AG09319 (cell line): Measurements from ENCODE around the gene SBF2.

Source experiments
- DNase-seq: peaks from one replicate; pipeline ENCODE4 v3.0.0-alpha.2; 2010; ENCODE audit warnings: low read depth; ENCODE audit errors: extremely low read depth
- CTCF ChIP-seq: IDR thresholded peaks from 2 replicates; pipeline ENCODE4 v1.5.1; 2011; ENCODE audit warnings: low read depth, mild to moderate bottlenecking, inconsistent platforms, low read length, moderate library complexity

Gene SBF2

GRCh38 chr11:10322830-10323792, 29.1 kb upstream of the SBF2 start:
- peak; percentile 81 for DNase-seq
- TF ChIP-seq CTCF = peak; percentile 37

- DNase-seq = no peak
- no peak for TF ChIP-seq CTCF
These were observed 28.4 kb upstream of the SBF2 start for GRCh38 chr11:10322401-10322800.

GRCh38 chr11:10320736-10321465, 26.9 kb upstream of the SBF2 start:
- no peak for TF ChIP-seq CTCF
- no peak for DNase-seq

GRCh38 chr11:10319702-10320558, 25.9 kb upstream of the SBF2 start:
- TF ChIP-seq CTCF = no peak
- peak; percentile 71 for DNase-seq

GRCh38 chr11:10318527-10318802, 24.4 kb upstream of the SBF2 start:
- no peak for TF ChIP-seq CTCF

GRCh38 chr11:10317776-10318526, 23.9 kb upstream of the SBF2 start:
- no peak for DNase-seq
- no peak for TF ChIP-seq CTCF

More at GRCh38 chr11:10318527-10318802, 24.4 kb upstream of the SBF2 start:
- DNase-seq = no peak
